ENCODE results near the gene SHROOM3. TPM values are rescaled to one million over a fixed set of nuclear protein-coding genes. Genes with fewer than 3 reads are reported as not detected.

SHROOM3 gene
- total and polyA plus RNA-seq, 2 experiments from 2014 or later: 11.3 to 73.5 TPM

- no peak overlapping the region for H2AFZ ChIP-seq
- H3K36me3 Mint-ChIP-seq (ENCODE audit: low read depth): no peaks in the 10 kb centered on the region
Measured at GRCh38 chr4:76429636-76430035, 5.4 kb upstream of the SHROOM3 start.

More at GRCh38 chr4:76429636-76430035, 5.4 kb upstream of the SHROOM3 start:
- no peak for ATAC-seq
- no peaks in the 10 kb centered on the region for H3K9me2 ChIP-seq (ENCODE audit: insufficient read depth)
- peaks cover 9% of the 10 kb centered on the region; the same call in 1 of the 2 replicates for H3K4me1 ChIP-seq (ENCODE audit: insufficient read depth)
- TF ChIP-seq CTCF (conservative IDR thresholded peaks at IDR 0.05; ENCODE audit: low read depth in 2 of 2) (no peak), ZNF462 (CRISPR knock-in tag; IDR thresholded peaks at IDR 0.05) (no peak), EZH2 (IDR thresholded peaks at IDR 0.05; ENCODE audit: low read depth, unreplicated experiment) (no peak), CREB1 (CRISPR knock-in tag; IDR thresholded peaks at IDR 0.05; ENCODE audit: low read depth) (no peak), ZNF331 (CRISPR knock-in tag; IDR thresholded peaks at IDR 0.05; ENCODE audit: low read depth) (no peak), EZH2phosphoT487 (IDR thresholded peaks at IDR 0.05; ENCODE audit: unreplicated experiment) (no peak), POLR2AphosphoS5 (IDR thresholded peaks at IDR 0.05; ENCODE audit: low read depth) (no peak), ETS1 (IDR thresholded peaks at IDR 0.05) (no peak), NANOG (IDR thresholded peaks at IDR 0.05; ENCODE audit: borderline replicate concordance) (no peak), STAT1 (IDR thresholded peaks at IDR 0.05; ENCODE audit: unreplicated experiment) (no peak), JUNB (IDR thresholded peaks at IDR 0.05; ENCODE audit: unreplicated experiment) (no peak), REST (IDR thresholded peaks at IDR 0.05; ENCODE audit: unreplicated experiment) (no peak), ZNF114 (CRISPR knock-in tag; IDR thresholded peaks at IDR 0.05) (no peak)
- H4K20me1 ChIP-seq (replicated peaks; ENCODE audit: insufficient read depth): no peaks in the 10 kb centered on the region
- H3K36me3 ChIP-seq (ENCODE audit: insufficient read depth): no peaks in the 10 kb centered on the region
- no peak overlapping the region for H3K4me3 ChIP-seq
- no peaks in the 10 kb centered on the region for H3F3A ChIP-seq (replicated peaks; ENCODE audit: low read depth)
- no peak overlapping the region for H3K27ac ChIP-seq (ENCODE audit: low read depth)
- H3K4me3 Mint-ChIP-seq: no peak overlapping the region
- H3K4me1 Mint-ChIP-seq: peaks cover 18% of the 10 kb centered on the region
- no peak for DNase-seq (ENCODE audit: low spot score)
- H3K79me2 ChIP-seq (replicated peaks; ENCODE audit: insufficient read depth): no peaks in the 10 kb centered on the region
- H3K27me3 ChIP-seq (ENCODE audit: insufficient read depth): no peaks in the 10 kb centered on the region
- H3K27ac Mint-ChIP-seq: no peak overlapping the region
- H3K9me3 Mint-ChIP-seq: no peaks in the 10 kb centered on the region
- peaks cover 2% of the 10 kb centered on the region for H3K27me3 Mint-ChIP-seq (ENCODE audit: insufficient read depth, low read depth, poor library complexity)
- H3K4me2 ChIP-seq: no peak overlapping the region

Measured in GM23338 (cell line).